Stimulated activated naive CD4-positive, alpha-beta T cell (primary cell): Measurements from ENCODE around the gene ICAM2.

Experiments
- DNase-seq, 6 experiments: peaks; one replicate each; lab custom pipeline; 2025; lab: John Stamatoyannopoulos, UW

The ICAM2 gene

GRCh38 chr17:63974594-63975192 lies 45.7 kb downstream of the ICAM2 start:
- no peak for DNase-seq

- no peak for DNase-seq
Observed at GRCh38 chr17:63973930-63974593, 46.4 kb downstream of the ICAM2 start.

GRCh38 chr17:63973247-63973646 lies 47.2 kb downstream of the ICAM2 start:
- DNase-seq, result no peak

- no peak for DNase-seq
Observed at GRCh38 chr17:63972796-63973195, 47.6 kb downstream of the ICAM2 start, which contains the start of gene SCN4A. TSS of gene SCN4A (minus strand) at chr17:63972918. CDS start at chr17:63972841, 77 bp downstream.

- DNase-seq, result no peak
Observed at GRCh38 chr17:63969278-63969677, 51.2 kb downstream of the ICAM2 start.

- DNase-seq, result no peak
Observed at GRCh38 chr17:63967953-63968352, 52.5 kb downstream of the ICAM2 start.

- DNase-seq, result peak in 3 of 6 experiments; percentile 36 to 64 (median 58)
Observed at GRCh38 chr17:63966646-63967264, 53.7 kb downstream of the ICAM2 start.

- no peak for DNase-seq
Observed at GRCh38 chr17:63963123-63963522, 57.3 kb downstream of the ICAM2 start.

- DNase-seq, result no peak
Observed at GRCh38 chr17:63962298-63962744, 58.1 kb downstream of the ICAM2 start.

GRCh38 chr17:63961355-63962212 lies 58.8 kb downstream of the ICAM2 start:
- DNase-seq, result peak in 4 of 6 experiments; percentile 22 to 44 (median 24)

- no peak for DNase-seq
Observed at GRCh38 chr17:63960430-63960829, 60.0 kb downstream of the ICAM2 start.

GRCh38 chr17:63960006-63960405 lies 60.4 kb downstream of the ICAM2 start:
- DNase-seq, result no peak

- DNase-seq, result no peak
Observed at GRCh38 chr17:63956296-63956920, 64.0 kb downstream of the ICAM2 start.

GRCh38 chr17:63955791-63956190 lies 64.6 kb downstream of the ICAM2 start:
- DNase-seq, result no peak

GRCh38 chr17:63955232-63955631 lies 65.2 kb downstream of the ICAM2 start:
- no peak for DNase-seq

GRCh38 chr17:63954402-63955063 lies 65.9 kb downstream of the ICAM2 start:
- peak in 4 of 6 experiments; percentile 11 to 63 (median 20) for DNase-seq
